GM18951 (cell line): ENCODE data around the gene MYL5.
A peak's percentile ranks its signal among the peaks of the same experiment; 100 is the strongest.

ENCODE experiments used
- POLR2A ChIP-seq: IDR thresholded peaks from 4 replicates; pipeline ENCODE4 v1.6.1; 2011; ENCODE audit warnings: mild to moderate bottlenecking; ENCODE audit not compliant: insufficient read length, insufficient read depth; ENCODE audit errors: extremely low read depth
- in situ Hi-C: fragments of 300-500 bp; cut with MboI; formaldehyde crosslinking; loops from one replicate; pipeline ENCODE4 v1.12.0; 2022; ENCODE audit warnings: low sequenced_read_pairs, mixed read lengths, inconsistent platforms; ENCODE audit not compliant: unreplicated experiment

MYL5 gene

DNA sequence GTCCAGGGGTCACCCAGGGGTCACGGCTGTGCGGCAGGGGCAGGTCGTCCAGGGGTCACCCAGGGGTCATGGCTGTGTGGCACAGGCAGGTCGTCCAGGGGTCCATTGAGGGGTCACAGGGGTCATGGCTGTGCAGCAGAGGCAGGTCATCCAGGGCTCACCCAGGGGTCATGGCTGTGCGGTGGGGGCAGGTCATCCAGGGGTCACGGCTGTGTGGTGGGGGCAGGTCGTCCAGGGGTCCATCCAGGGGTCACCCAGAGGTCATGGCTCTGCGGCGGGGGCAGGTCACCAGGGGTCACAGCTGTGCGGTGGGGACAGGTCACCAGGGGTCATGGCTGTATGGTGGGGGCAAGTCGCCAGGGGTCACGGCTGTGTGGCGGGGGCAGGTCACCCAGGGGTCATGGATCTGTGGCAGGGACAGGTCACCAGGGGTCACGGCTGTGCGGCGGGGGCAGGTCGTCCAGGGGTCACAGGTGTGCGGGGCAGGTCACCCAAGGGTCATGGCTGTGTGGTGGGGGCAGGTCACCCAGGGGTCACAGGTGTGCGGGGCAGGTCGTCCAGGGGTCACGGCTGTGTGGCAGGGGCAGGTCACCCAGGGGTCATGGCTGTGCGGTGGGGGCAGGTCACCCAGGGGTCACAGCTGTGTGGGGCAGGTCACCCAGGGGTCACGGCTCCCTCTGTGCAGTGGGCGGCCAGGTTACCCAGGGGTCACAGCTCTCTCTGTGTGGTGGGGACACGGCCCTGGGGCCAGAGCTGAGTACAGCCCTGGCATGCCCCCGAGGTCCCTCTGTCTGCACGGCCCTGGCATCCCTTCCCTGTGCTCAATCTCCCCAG is 16.3 kb upstream of the MYL5 start:
- in situ Hi-C loops = no loop called here
- no peak for TF ChIP-seq POLR2A

DNA sequence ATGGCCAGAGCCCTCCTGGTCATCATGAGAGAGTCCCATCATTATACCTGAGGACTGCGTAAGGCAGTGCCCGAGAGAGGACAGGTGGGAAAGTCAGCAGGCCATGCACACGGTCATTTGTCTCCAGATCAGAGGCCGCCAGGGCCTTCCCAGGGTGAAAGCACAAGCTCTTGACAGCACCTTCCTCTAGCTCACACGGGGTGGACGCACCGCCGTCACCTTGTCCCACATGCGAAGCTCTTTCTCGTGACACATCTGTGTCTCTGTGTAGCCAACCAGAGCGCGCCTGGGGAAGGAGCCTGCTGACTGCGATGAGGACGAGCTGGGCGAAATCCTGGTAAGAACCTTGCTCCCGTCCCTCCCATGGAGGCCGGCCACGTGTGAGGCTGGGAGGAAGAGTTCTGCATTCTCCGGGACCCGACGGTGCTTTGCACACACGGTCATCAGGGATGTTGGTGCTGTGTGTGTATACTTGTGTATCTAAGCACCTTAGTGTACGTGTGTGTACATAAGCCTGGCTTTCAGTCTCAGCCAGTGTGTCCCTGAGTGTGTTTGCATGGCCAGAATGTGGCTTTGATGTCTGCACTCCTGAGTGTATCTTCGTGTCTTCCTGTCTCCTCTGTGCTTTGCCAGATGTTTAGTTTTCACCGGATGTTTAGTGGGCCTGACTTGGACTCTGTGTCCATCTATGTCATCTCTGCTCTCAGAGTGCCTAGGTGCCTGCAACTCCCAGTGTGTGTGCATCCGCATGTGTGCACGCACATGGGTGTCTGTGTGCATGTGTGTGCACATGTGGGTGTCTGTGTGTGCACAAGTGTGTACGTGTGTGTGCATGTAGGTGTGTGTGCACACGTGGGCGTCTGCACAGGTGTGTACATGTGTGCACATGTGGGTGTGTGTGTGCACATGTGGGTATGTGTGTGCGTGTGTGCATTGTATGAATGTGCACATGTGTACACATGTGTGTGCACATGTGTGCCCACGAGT is 15.4 kb upstream of the MYL5 start:
- in situ Hi-C loops = no loop called here
- TF ChIP-seq POLR2A = no peak

- TF ChIP-seq POLR2A = no peak
- in situ Hi-C loops = no loop called here
Measured at GRCh38 chr4:659851-660250, 14.5 kb upstream of the MYL5 start.

DNA sequence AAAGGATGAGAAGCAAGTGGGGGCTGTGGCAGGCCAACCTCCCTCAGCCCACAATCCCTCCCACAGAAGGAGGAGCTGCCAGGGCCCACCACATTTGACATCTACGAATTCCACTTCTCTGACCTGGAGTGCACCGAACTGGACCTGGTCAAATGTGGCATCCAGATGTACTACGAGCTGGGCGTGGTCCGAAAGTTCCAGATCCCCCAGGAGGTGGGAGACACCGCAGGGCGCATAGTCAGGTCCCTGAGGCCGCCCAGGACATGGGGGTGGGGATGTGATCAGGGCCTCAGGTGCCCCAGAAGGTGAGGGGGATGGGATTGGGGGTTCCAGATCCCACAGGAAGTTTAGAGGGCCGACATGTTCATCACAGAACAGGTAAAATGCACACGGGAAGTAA is 13.9 kb upstream of the MYL5 start:
- no peak for TF ChIP-seq POLR2A
- in situ Hi-C loops = no loop called here

DNA sequence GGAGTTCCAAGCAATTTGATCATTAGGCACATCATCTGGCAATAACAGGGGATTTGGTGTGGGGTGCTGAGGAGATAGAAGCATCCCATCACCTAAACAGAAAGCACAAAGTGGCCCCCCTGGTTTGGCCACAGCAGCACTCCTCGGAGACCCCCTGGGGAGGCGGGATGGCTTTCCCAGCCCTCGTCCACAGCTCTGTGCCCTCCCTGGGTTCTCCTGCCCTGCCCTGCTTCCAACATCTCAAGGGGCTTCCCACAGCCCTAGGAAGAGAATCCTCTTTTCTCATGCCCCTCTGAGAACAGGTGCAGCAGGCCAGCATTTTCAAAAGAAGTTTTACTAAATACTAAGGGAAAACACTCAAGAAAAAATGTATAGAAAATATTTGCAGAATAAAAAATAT is 13.1 kb upstream of the MYL5 start:
- in situ Hi-C loops = no loop called here
- no peak for TF ChIP-seq POLR2A

GRCh38 chr4:661881-662761 is 12.2 kb upstream of the MYL5 start:
- TF ChIP-seq POLR2A = no peak
- in situ Hi-C loops = no loop called here

GRCh38 chr4:663046-663437 is 11.3 kb upstream of the MYL5 start:
- in situ Hi-C loops = no loop called here

DNA sequence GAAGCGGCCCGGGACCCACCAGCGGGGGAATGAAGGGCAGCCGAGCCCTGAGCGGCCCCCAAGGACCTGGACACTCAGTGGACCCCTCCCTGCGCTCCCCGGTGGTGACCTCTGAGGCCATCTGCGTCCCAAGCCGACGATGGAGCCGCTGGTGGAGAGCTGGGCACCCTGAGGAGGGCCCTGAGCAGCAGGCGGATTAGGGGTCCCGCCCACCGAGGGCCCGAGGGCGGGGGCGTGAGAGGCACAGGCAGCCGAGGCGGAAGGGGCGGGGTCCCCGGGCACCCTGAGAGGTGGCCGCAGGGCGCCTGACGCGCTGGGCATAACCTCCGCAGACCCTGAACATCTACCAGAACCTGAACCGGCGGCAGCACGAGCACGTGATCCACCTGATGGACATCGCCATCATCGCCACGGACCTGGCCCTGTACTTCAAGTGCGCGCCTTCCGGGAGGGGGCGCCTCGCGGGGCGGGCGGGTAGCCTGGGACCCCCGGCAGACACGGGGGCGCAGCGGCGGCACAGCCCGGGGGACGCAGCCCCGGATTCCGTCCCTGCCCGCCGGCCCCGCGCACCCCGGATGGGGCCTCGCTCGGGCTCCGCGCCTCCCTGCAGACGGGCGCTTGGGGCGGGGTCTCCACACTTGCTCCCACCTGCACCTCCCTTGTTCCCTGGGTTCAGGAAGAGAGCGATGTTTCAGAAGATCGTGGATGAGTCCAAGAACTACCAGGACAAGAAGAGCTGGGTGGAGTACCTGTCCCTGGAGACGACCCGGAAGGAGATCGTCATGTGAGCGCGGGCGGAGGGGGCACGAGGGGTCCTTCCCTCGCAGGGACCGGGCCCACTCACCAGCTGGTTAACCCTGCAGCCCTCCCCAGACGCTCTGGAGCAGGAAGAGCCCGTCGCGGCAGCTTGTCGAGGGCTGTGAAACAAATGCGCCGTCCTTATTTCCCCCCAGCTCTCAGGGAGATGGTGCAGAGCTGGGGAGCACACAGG is 10.6 kb upstream of the MYL5 start:
- in situ Hi-C loops = no loop called here
- peak; percentile 49 for TF ChIP-seq POLR2A

More at GRCh38 chr4:663046-663437, 11.3 kb upstream of the MYL5 start:
- TF ChIP-seq POLR2A = no peak

DNA sequence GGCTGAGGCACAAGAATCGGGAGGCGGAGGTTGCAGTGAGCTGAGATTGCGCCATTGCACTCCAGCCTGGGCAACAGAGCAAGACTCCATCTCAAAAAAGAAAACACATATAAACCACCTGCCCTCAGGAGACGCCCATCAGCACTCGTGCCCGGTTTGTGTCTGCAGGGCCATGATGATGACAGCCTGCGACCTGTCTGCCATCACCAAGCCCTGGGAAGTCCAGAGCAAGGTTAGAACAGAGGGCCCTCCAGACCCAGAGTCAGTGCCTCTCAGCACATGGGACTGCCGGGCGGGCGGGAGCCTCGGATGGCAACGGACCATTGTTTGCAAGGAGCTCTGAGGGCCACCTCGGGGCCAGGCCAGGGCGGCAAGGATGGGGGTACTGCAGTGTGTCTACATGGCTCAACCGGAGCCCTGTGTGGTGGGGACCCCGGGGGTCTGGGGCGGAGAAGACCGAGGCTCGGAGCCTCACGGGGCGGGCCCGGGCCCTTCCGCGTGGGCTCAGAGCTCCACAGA is 9.6 kb upstream of the MYL5 start:
- in situ Hi-C loops = no loop called here

GRCh38 chr4:665381-665750 is 9.0 kb upstream of the MYL5 start:
- in situ Hi-C loops = no loop called here
- TF ChIP-seq POLR2A = no peak

More for the DNA sequence above, 9.6 kb upstream of the MYL5 start:
- TF ChIP-seq POLR2A = no peak

DNA sequence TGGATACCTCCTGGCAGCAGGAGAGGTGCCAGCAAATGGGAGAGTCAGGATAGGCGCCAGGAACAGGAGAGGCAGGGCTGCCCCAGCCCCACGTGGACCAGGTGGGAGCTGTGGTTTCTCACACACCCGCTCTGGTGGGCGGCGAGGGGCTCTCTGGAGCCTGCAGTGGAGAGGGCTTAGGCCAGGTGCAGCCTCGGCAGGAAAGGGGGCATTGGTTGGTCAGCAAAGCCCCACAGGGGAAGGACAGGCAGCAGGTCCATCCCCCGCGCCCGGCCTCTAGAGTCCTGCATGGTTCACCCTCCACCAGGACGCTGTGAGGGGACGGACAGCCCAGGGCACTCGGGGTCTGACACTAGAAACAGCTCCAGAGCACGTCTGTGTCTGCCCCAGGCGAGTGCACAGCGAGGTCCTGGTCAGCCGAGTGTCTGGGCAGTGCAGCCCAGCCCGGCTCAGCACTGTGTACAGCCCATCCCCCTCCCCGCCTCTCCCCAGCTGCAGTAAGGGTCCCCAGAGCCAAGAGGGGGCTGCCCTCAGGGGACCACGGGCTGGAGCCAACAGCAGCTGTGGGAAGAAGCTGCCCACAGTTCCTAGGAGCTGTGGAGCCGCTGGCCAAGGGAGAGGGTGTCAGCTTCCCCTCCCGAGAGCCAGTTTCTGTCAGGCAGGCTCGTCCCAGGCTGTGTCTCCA is 8.4 kb upstream of the MYL5 start:
- in situ Hi-C loops = no loop called here

More for the DNA sequence above, 8.4 kb upstream of the MYL5 start:
- no peak for TF ChIP-seq POLR2A
